ENCODE data around the gene TRIM44.
"Not testable (repeated sequence)": the region's sequence is repeated elsewhere in the genome, so short reads cannot be mapped to it uniquely, and the experiment has no call there.

TRIM44 gene

DNA sequence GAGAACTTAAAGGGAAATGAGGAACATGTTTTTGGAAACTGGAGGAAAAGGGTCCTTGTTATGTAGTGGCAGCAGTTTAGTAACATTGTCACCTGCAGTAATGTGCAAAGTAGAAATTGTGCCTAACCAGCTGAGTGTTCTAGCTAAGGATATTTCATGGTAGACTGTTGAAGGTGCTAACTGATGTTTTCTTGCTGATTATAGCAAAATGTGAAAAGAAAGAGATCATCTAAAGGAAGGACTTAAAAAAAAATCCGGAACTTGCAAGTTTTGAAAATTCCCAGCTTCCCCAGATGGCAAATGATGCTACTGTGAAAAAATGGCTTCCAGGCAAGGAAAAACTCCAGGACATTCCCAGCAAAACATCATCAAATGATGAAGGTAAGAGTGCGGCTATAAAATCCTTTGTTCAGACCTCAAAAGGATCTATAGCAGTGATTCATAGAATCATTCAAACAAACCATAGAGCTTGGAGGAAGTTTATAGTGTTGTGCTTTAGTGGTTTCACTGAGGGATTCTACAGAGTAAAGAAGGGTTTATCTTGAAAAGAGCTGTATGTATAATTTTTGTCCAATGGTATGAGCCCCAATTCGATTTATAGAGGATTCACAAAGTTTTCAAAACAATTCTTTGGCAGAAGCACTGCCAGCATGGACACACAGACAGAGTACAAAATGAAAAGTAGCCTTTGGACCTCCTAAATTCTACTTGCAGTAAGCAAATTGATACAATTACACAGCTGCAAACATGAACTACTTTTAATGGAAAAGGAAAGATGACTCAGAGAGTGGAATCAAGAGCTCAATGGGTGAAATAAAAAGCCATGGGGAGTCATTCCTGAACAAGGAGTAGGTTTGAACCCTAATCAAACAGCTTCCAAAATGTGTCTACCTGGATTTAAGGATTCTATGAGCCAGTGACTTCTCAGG, 4.3 kb upstream of the TRIM44 start:
- H3K4me3 ChIP-seq, result no peak overlapping the region
- H3K27ac ChIP-seq, result no peak overlapping the region
- H3K9me3 ChIP-seq (replicated peaks in 1 of 11), result peaks cover 3 to 5% (median 5%) of the 10 kb centered on the region in 11 experiments; a peak in 21 of 22 replicates
- H3K9ac ChIP-seq, result no peak overlapping the region
- no peak overlapping the region for H3K4me2 ChIP-seq
- no peaks in the 10 kb centered on the region for H4K20me1 ChIP-seq
- TF ChIP-seq Cebpa-rat (IDR thresholded peaks at IDR 0.05), result no peak
- peaks cover 0 to 2% (median 0%) of the 10 kb centered on the region in 11 experiments; a peak in 1 of 22 replicates for H3K36me3 ChIP-seq
- H3K4me1 ChIP-seq, result peaks cover 12 to 23% (median 14%) of the 10 kb centered on the region in 10 experiments
- H3K27me3 ChIP-seq, result no peaks in the 10 kb centered on the region

DNA sequence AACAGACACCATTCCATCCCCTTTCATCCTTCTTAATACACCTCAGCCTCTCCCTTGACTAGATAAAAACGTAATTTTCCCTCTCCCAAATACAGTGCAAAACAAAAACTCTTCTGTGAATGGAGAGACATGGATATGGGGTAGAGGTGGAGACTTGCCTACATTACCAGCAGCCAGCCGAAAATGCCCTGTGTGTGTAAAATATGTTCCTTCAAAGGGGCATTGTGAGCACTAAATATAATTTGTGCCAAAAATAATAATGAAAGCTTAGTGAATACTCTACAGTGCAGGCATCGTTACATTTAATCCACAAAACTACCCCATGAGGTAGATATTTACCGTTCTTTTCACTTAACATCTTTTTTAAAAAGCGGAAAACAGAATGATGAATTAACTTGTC, 1.0 kb upstream of the TRIM44 start:
- no peak for TF ChIP-seq Cebpa-rat (IDR thresholded peaks at IDR 0.05)

DNA sequence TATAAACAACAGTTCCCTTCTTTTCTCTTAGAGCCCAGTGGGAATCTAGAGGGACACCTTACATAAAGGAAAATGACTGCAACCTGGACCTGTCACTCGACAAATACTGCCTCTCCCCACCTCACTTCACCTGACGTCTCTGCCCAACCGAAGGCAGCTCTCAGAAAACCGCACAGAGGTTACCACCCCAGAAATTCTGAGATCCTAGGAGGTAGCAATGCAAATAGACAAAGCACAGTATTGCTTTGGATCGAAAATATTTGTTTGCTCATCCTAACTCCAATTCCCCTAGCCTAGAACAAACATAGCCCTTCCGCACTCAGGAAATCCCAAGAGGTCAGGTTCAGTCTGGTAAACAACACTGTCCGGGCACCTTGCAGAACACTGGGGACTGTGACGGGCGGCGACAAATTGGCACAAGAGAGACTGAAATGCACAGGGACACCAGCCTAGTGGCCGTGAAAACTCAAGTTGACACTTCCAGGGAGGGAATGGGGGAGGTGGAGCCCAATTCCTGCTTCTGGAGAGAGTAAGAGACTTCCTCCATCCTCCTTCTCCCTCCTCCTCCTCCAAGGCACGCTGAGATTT, 420 bp upstream of the TRIM44 start:
- no peaks in the 10 kb centered on the region for H3K27me3 ChIP-seq
- H3K4me2 ChIP-seq, result peak overlapping the region; percentile 72 to 93 (median 83)
- H3K9ac ChIP-seq, result peak overlapping the region; percentile 85 to 97 (median 92)
- H3K27ac ChIP-seq, result peak overlapping the region; percentile 92 to 98 (median 96)
- peak overlapping the region; percentile 61 to 76 (median 72) for H3K4me3 ChIP-seq
- H4K20me1 ChIP-seq, result peaks cover 0 to 16% (median 0%) of the 10 kb centered on the region in 11 experiments; a peak in 2 of 22 replicates
- H3K36me3 ChIP-seq, result peaks cover 15 to 40% (median 33%) of the 10 kb centered on the region in 11 experiments; a peak in 21 of 22 replicates
- H3K9me3 ChIP-seq (replicated peaks in 1 of 11), result peaks cover 42 to 44% (median 43%) of the 10 kb centered on the region in 11 experiments
- TF ChIP-seq Cebpa-rat (IDR thresholded peaks at IDR 0.05), result no peak
- peaks cover 20 to 30% (median 25%) of the 10 kb centered on the region in 10 experiments for H3K4me1 ChIP-seq

More for the DNA sequence above, 1.0 kb upstream of the TRIM44 start:
- Histone ChIP-seq H3K27ac (peak overlapping the region in 4 of 11 experiments; percentile 97 to 98 (median 98); a peak in 4 of 22 replicates), H3K9me3 (replicated peaks in 1 of 11) (peaks cover 36 to 38% (median 37%) of the 10 kb centered on the region in 11 experiments), H3K36me3 (peaks cover 9 to 33% (median 27%) of the 10 kb centered on the region in 11 experiments; a peak in 19 of 22 replicates), H3K9ac (peak overlapping the region in 10 of 11 experiments; percentile 88 to 97 (median 92); a peak in 15 of 22 replicates), H4K20me1 (peaks cover 0 to 11% (median 0%) of the 10 kb centered on the region in 11 experiments; a peak in 2 of 22 replicates), H3K4me2 (peak overlapping the region; percentile 72 to 93 (median 83)), H3K4me1 (peaks cover 20 to 30% (median 25%) of the 10 kb centered on the region in 10 experiments), H3K27me3 (no peaks in the 10 kb centered on the region), H3K4me3 (peak overlapping the region; percentile 61 to 76 (median 72); a peak in 17 of 20 replicates)

DNA sequence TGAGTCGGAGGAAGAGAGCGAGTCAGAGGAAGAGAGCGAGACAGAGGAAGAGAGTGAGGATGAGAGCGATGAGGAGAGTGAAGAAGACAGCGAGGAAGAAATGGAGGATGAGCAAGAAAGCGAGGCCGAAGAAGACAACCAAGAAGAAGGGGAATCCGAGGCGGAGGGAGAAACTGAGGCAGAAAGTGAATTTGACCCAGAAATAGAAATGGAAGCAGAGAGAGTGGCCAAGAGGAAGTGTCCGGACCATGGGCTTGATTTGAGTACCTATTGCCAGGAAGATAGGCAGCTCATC, 780 bp downstream of the TRIM44 start:
- no peak for TF ChIP-seq Cebpa-rat (IDR thresholded peaks at IDR 0.05)
- peak overlapping the region; percentile 92 to 98 (median 96); a peak in 21 of 22 replicates for H3K27ac ChIP-seq
- peak overlapping the region; percentile 72 to 93 (median 83) for H3K4me2 ChIP-seq
- peaks cover 0 to 28% (median 0%) of the 10 kb centered on the region in 11 experiments; a peak in 3 of 22 replicates for H4K20me1 ChIP-seq
- H3K4me1 ChIP-seq, result peaks cover 20 to 30% (median 25%) of the 10 kb centered on the region in 10 experiments
- no peaks in the 10 kb centered on the region for H3K27me3 ChIP-seq
- H3K4me3 ChIP-seq, result peak overlapping the region; percentile 61 to 76 (median 72)
- H3K9ac ChIP-seq, result peak overlapping the region; percentile 85 to 97 (median 92); a peak in 20 of 22 replicates
- H3K36me3 ChIP-seq, result peaks cover 27 to 52% (median 45%) of the 10 kb centered on the region in 11 experiments
- peaks cover 54 to 56% (median 55%) of the 10 kb centered on the region in 11 experiments for H3K9me3 ChIP-seq (replicated peaks in 1 of 11)

DNA sequence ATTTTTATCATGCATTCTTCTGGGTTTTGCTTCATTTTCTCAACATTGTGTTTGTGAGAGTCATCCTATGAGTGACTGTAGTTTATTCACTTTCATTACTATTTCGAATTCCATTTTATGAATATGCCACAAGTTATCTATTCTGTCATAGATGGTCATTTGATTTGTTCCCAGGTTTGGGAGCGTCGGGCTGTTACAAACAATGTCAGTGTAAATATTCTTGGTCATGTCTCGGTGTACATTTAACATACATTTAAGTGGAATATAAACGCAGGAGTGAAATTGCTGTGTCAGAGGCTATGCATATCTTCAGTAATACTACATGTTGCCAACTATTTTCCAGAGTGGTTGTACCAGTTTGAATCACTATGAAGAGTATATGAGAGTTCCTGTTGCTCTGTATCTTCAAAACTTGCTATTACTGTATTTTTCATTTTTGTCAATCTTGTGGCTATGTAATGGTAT, 2.4 kb downstream of the TRIM44 start:
- no peak for TF ChIP-seq Cebpa-rat (IDR thresholded peaks at IDR 0.05)
- Histone ChIP-seq H3K9me3 (replicated peaks in 1 of 11) (peaks cover 58 to 72% (median 69%) of the 10 kb centered on the region in 11 experiments), H3K36me3 (peaks cover 39 to 68% (median 59%) of the 10 kb centered on the region in 11 experiments), H3K9ac (no peak overlapping the region), H3K4me1 (peaks cover 20 to 30% (median 25%) of the 10 kb centered on the region in 10 experiments), H4K20me1 (peaks cover 0 to 42% (median 0%) of the 10 kb centered on the region in 11 experiments; a peak in 7 of 22 replicates), H3K4me3 (peak overlapping the region in 9 of 10 experiments; percentile 61 to 76 (median 71); a peak in 13 of 20 replicates), H3K27ac (no peak overlapping the region), H3K27me3 (no peaks in the 10 kb centered on the region), H3K4me2 (peak overlapping the region in 9 of 11 experiments; percentile 72 to 93 (median 83); a peak in 12 of 22 replicates)

DNA sequence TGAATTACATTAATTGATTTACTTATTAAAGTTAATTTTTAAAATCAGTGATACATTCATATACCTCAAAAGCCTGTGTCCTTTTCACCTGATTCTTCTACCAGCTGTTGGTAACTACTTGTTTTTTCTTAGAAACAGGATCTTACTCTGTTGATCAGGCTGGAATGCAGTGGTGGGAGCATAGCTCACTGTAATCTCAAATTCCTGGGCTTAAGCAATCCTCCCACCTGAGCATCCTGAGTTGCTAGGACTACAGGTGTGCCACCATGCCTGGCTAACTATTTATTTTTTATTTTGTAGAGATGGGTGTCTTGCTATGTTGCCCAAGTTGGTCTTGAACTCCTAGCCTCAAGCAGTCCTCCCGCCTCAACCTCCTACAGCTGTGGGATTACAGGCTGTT, 4.7 kb downstream of the TRIM44 start:
- H3K9ac ChIP-seq, result no peak overlapping the region
- peaks cover 0 to 64% (median 13%) of the 10 kb centered on the region in 11 experiments; a peak in 12 of 22 replicates for H4K20me1 ChIP-seq
- H3K36me3 ChIP-seq, result peaks cover 40 to 88% (median 65%) of the 10 kb centered on the region in 11 experiments
- no peaks in the 10 kb centered on the region for H3K27me3 ChIP-seq
- H3K4me1 ChIP-seq, result peaks cover 11 to 34% (median 15%) of the 10 kb centered on the region in 10 experiments
- no peak overlapping the region for H3K27ac ChIP-seq
- peaks cover 58 to 78% (median 71%) of the 10 kb centered on the region in 11 experiments for H3K9me3 ChIP-seq (replicated peaks in 1 of 11)
- no peak for TF ChIP-seq Cebpa-rat (IDR thresholded peaks at IDR 0.05)
- H3K4me2 ChIP-seq, result no peak overlapping the region
- H3K4me3 ChIP-seq, result no peak overlapping the region; a peak in 1 of 20 replicates

DNA sequence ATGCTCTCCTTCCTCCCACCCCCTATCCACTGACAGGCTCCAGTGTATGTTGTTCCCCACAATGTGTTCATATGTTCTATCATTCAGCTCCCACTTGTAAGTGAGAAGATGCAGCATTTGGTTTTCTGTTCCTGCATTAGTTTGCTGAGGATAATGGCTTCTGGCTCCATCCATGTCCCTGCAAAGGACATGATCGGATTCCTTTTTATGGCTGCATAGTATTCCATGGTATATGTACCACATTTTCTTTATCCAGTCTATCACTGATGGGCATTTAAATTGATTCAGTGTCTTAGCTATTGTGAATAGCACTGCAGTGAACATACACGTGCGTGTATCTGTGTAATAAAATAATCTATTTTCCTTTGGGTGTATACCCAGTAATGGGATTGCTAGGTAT, 5.8 kb downstream of the TRIM44 start:
- not testable (repeated sequence) for H3K27me3 ChIP-seq, H3K4me3 ChIP-seq, H3K9ac ChIP-seq, H3K4me2 ChIP-seq, H3K27ac ChIP-seq
- Histone ChIP-seq H4K20me1 (peaks cover 0 to 75% (median 24%) of the 10 kb centered on the region in 11 experiments; a peak in 12 of 22 replicates), H3K9me3 (replicated peaks in 1 of 11) (peaks cover 54 to 72% (median 65%) of the 10 kb centered on the region in 11 experiments), H3K4me1 (peaks cover 6 to 30% (median 9%) of the 10 kb centered on the region in 10 experiments), H3K36me3 (peaks cover 40 to 91% (median 64%) of the 10 kb centered on the region in 11 experiments)

DNA sequence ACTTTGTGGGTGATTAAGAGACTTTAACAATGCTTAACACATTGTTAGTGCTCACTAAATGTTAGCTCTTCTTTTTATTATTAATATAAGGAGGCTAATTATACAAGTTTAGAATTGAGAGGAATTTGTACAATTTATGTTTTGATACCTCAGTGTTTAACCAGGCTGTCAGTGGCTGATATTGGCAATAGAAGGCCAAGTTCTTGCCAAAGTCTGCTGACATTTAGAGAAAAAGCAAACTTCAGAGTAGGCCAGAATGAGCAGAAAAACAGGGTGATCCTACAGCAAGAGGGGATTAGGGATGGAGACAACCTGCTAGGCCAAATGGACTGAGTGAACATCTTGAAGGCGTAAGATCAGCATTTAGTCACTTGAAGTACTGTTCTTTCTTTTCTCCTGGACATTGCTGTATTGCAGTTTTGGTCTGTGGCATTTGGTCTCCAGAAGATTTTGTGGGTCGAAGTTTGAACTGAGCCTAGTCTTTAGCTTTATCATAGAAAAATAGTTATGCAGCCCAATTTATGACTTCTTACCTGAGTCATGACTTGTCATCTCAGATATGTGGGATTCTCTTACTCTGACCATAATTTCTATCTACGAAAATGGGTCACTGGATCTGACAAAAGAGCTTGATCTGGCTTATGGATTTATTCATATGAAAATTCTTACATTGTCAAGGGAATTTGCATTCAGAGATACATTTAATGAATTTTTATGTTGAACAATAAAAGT, 9.0 kb downstream of the TRIM44 start:
- H3K9ac ChIP-seq, result no peak overlapping the region
- no peak for TF ChIP-seq Cebpa-rat (IDR thresholded peaks at IDR 0.05)

More for the DNA sequence above, 9.0 kb downstream of the TRIM44 start:
- H3K4me2 ChIP-seq, result no peak overlapping the region
- H4K20me1 ChIP-seq, result peaks cover 15 to 96% (median 56%) of the 10 kb centered on the region in 11 experiments; a peak in 17 of 22 replicates
- no peak overlapping the region for H3K4me3 ChIP-seq
- peaks cover 11 to 26% (median 16%) of the 10 kb centered on the region in 10 experiments; a peak in 18 of 20 replicates for H3K4me1 ChIP-seq
- H3K27me3 ChIP-seq, result no peaks in the 10 kb centered on the region
- H3K36me3 ChIP-seq, result peaks cover 26 to 62% (median 49%) of the 10 kb centered on the region in 11 experiments
- no peak overlapping the region for H3K27ac ChIP-seq
- H3K9me3 ChIP-seq (replicated peaks in 1 of 11), result peaks cover 22 to 40% (median 33%) of the 10 kb centered on the region in 11 experiments
